Measurements from ENCODE around the gene S100G.

Gene S100G

DNA sequence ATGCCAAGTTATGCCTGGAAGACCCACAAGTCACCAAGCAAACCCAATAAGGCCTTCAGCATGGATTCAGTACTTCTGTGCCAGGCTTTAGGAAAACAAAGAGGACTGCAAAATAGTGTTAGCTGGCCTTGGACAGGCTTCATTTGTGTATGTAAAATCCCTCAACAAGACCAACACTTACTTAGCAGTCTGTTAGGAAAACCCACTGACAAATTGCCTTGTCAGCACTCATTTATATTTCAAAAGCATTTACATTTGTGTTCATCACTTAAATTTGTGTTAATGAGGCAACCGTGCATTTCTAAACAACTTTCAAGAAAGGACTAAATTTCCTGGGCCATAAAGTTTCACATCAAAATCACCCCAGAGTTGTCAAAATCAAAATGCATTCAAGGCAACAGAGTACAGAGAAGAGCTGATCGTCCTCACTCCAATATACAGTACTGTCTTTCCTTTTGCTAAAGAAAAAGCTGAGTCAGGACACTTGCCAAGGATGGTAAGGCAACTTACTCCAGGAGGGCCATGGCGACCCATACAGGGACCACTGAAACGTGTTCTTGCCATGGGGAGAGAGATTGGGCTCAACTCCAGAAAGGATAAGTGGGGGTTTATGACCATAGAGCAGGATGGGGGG lies 1.6 kb downstream of the S100G start:
- DNase-seq = no peak

DNA sequence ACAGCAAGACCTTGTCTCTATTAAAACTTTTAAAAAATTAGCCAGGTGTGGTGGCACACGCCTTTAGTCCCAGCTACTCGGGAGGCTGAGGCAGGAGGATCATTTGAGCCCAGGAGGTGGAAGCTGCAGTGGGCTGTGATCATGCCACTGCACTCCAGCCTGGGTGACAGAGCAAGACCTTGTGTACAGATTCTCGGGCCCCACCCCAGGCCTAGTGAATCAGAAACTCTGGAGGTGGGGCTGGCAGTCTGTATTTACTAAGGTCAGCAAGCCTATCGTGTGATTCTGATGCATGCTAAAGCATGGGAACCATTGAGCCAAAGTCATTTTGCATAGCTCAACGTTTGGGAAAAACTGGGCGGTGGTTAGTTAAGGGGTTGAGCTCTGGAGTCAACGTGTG lies 3.5 kb downstream of the S100G start:
- DNase-seq = no peak

DNA sequence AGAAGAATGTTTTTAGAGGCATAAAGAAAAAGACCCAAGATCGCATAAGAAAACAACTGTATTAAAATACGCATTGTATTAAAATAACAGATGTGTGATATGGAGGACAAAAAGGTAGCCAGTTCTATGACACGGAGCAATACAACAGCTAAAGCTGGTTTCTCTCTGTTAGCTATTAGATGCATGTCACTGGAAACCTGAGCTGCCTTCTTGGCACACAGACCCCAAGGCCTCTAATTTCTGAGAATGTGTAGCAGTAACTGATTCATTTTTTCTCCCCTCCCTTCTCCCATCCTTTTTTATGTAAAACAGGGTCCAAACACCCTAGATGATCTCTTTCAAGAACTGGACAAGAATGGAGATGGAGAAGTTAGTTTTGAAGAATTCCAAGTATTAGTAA lies 4.1 kb downstream of the S100G start:
- DNase-seq = no peak

DNA sequence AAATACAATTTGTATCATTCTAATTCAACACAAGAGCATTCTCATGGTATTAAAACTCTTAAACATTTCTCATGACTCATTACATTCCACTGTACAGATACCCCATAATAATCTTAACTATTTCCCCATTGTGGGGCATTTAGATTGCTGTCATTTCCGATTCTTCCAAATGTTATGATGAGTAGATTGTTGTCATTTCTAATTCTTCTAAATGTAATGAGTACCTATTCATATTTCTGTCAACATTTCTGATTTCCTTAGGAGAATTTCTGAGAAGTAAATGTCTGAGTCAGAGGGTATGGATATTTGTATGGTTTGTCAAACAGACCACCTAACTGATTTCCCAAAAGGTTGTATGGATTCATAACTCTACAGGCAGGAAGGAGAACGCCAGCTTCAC lies 8.3 kb downstream of the S100G start:
- DNase-seq = no peak

DNA sequence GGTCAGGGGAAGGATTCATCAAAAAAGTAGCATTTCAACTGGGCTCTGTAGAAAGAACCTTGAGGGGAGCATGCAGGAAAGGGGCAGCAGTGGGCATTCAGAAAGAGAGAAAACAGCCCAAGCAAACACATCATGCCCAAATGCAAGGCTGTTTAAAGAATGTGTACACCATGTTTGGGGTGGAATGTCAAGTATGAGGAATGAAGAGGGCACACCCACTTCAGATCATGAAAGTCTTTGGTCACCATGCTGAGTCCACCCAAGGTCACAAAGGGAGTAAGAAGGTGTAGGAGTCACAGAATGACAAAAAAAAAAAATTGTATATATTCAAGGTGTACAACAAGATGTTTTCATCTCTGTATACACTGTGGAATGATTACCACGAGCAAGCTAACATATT lies 9.4 kb downstream of the S100G start:
- no peak for DNase-seq

DNA sequence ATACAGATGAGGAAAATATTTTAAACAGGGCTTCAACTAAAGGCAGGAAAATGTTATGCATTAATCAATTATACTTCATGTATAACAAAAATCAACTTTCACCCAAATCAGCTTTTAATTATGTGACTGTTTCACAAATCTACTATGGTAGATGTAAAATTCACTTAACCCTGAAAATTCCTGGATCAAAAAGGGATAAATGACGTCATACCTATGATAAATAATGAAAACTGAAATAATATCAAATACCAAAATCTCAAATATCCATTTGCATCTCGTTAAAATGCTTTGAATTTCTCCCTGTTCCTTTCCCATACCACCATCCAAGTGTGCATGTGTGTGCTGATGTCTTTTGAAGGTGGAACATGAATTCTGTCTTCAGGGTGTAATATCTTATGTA lies 11.5 kb downstream of the S100G start:
- no peak for DNase-seq

- DNase-seq = no peak
These were observed 12.4 kb downstream of the S100G start for GRCh38 chrX:16662402-16662801.

DNA sequence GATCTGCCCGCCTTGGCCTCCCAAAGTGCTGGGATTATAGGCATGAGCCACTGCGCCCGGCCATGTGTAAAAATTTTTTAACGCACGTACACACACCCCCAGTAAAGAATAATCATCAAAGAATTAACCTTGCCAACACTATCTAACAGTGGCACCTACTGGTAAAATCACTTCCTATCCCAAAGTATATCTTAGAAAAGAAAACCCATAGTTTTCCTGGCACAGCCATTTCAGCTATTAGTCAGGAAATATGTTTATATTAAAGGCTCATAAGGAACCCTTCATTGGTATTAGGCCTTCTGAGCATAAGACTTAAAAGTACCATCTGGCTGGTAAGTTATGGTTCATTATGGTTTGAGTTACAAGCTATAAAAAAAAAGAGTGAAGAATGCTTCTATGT lies 14.1 kb downstream of the S100G start:
- DNase-seq = no peak

DNA sequence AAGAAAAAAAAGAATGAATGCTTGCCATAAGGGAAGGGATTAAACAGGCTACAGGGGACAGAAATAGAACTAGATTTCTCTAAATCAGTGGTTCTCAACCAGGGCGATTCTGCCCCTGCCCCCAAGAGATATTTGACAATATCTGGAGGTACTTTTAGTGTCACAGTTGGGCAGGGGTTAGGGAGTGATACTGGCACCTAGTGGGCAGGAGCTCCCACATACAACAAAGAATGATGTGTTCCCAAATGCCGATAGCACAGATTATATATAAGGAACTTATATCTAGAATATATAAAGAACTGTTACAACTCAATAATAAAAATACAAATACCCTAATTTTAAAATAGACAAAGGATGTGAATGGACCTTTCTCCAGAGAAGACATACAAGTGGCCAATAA lies 14.7 kb downstream of the S100G start:
- DNase-seq = no peak

- DNase-seq = no peak
These were observed 15.1 kb downstream of the S100G start for GRCh38 chrX:16665089-16665488.

DNA sequence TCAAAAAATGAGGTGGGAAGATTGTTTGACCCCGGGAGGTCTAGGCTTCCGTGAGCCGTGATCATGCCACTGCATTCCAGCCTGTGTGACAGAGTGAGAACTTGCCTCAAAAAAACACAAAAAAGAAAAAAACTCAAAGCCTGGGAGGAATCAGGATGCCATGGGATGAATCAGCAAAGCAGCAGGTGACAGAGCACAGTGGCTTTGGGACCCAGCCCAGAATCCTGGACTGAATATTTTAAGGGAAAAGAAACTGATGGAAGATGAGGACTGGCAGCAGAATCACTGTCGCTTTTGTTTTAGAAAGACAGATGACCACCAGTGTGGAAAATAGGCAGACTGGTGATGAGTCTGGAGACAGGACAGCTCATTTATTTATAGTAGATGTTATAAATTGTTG lies 16.6 kb downstream of the S100G start:
- no peak for DNase-seq

DNA sequence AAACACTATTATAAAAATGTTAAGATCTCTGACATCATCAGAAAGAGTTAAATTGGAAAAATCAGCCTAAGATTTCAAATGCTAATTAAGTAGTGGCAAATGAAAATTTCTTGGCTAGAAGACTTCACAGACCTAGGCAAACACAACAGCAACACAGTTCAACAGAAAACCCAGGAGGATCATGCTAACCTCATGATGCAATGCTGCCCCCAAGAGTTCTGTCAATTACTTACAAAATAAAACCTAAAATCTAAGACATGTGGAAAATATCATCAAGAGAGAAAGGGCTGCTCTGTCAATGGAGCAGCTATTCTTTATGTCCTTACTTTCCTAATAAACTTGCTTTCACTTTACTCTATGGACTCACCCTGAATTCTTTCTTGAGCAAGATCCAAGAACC lies 21.0 kb downstream of the S100G start:
- no peak for DNase-seq

GRCh38 chrX:16678689-16679088 lies 28.7 kb downstream of the S100G start:
- DNase-seq = no peak

GRCh38 chrX:16683007-16683664 lies 33.2 kb downstream of the S100G start:
- no peak for DNase-seq

- DNase-seq = no peak
These were observed 37.6 kb downstream of the S100G start for GRCh38 chrX:16687514-16687913.

DNA sequence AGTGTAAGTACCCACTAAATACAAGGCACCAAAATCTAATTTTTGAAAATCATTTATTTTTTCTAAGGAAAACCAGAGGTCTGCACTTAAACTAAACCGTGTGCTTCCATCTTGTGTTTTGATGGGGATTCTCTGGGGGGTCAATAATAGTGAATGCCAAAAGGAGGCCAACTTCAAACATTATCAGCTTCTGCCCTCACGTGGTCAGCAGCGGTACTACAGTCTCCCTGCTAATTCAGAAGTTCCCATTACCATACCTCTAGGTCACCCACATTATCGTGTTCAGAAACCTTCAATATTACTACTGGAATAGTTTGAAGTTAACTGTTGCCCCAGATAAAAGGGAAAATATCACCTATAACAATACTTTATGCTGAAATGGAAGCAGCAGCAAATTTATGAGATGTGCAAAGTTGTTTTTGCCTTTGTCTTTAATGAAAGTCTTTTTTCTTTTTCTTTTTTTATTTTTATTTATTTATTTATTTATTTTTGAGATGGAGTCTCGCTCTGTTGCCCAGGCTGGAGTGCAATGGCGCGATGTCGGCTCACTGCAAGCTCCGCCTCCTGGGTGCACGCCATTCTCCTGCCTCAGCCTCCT lies 45.2 kb downstream of the S100G start:
- peak; percentile 70 for DNase-seq

DNA sequence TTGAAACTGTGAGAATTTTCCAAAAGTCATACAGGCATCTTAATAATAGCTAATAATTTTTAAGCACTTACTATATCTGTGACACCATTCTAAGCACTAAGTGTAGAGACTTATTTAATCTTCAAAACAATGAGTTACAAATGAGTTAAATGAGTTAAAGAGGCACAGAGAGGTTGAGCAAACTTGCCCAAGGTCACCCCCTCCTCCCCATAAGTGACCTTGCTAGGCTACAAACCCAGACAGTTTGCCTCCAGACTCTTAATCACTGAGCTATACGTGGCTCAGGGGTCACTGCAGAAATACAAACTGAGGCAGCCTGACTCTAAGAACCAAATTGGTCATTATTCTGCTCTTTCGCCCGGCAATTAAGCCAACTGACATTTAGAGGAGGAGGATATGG lies 47.0 kb downstream of the S100G start:
- no peak for DNase-seq

DNA sequence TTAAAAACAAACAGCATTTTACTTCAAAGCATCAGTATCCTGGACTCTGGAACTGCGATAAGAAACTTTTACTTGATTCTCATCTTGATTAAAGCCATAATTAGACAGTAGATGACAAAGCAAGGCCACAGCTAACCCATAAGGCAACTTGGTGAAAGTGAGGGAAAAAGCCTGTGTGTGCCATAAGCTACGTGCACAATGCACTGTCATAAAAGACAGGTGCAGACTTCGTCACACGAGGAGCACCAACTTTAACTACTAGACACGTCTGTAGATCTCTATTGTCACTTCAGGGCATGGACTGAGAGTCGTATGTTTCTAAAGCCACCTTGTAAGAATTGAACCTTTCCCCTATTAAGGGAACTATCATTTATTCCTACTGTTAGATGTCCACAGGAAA lies 49.4 kb downstream of the S100G start:
- DNase-seq = no peak

DNA sequence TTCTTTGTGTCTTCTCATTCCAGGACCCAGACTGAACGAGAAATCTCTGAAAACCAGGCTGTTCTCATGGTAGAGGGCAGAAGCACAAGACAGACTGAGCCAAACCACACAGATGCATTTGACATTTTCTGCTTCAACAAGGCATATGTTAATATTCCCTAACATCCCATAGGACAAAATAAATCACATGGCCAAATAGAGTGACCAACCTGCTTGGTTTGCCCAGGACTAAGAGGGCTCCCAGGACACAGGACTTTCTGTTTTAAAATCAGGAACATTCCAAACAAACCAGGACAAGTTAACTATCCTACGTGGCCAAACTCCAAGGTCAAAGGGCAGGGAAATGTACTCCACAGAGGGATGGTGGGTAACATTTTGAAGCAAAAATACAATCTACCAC lies 50.8 kb downstream of the S100G start:
- no peak for DNase-seq

DNA sequence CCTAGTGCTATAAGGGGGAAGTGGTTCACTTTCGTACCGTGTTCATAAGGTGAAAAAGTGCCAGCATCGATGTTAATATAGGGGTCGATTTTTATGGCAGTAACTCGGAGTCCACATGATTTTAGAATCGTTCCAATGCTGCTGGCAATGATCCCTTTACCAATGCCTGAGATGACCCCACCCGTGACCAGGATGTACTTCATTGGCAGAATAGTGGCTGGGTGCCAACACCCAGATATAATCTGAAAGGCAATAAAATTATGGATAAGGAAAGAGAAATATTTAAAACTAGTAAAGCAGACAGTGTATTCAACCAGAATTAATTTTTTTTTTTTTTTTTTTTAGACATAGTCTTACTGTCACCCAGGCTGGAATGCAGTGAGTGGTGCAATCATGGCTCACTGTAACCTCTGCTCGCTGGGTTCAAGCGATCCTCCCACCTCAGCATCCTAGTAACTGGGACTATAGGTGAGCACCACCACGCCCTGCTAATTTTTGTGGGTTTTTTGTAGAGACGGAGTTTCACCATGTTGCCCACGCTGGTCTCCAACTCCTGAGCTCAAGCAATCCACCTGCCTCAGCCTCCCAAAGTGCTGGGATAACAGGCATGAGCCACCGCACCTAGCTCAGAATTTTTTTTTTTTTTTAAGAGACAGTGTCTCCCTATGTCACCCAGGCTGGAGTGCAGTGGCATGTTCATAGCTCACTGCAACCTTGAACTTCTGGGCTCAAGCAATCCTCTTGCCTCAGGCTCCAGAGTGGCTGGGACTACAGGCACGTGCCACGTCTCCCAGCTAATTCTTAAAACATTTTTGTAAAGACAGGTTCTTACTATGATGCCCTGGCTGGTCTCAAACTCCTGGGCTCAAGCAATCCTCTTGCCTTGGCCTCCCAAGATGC lies 53.0 kb downstream of the S100G start:
- DNase-seq = no peak
